ENCODE results near the gene COL4A1.

DNA sequence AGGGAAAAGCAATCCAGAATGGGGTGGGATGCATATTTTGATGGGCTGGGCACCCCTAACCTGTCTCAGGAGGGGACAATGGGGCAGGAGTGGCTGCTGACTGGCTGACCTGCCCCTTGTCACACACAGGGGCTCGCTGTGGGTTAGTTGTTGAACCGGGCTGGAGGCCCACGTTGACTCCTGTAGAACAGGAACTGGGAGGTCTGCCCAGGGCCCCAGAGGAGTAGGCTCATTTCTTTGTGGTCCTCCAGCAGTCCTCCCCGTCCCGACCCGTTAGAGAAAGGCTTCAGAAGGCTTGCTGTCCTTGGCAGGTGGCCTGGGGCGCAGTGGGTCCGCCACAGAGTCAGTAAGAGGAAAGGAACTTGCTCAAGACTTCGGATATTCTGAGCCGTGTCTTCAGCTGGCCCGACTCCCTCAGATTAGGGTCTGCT is 70.1 kb downstream of the COL4A1 start:
- TF ChIP-seq, protein P1, sequence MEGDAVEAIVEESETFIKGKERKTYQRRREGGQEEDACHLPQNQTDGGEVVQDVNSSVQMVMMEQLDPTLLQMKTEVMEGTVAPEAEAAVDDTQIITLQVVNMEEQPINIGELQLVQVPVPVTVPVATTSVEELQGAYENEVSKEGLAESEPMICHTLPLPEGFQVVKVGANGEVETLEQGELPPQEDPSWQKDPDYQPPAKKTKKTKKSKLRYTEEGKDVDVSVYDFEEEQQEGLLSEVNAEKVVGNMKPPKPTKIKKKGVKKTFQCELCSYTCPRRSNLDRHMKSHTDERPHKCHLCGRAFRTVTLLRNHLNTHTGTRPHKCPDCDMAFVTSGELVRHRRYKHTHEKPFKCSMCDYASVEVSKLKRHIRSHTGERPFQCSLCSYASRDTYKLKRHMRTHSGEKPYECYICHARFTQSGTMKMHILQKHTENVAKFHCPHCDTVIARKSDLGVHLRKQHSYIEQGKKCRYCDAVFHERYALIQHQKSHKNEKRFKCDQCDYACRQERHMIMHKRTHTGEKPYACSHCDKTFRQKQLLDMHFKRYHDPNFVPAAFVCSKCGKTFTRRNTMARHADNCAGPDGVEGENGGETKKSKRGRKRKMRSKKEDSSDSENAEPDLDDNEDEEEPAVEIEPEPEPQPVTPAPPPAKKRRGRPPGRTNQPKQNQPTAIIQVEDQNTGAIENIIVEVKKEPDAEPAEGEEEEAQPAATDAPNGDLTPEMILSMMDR (IDR thresholded peaks at IDR 0.05; ENCODE audit: insufficient read depth, low read length) = no peak
- no peak for TF ChIP-seq POLR2AphosphoS5 (IDR thresholded peaks at IDR 0.05; ENCODE audit: low read depth)
- no peak for TF ChIP-seq SPI1 (IDR thresholded peaks at IDR 0.05; ENCODE audit: borderline replicate concordance, low read depth)
- TF ChIP-seq, protein P2, sequence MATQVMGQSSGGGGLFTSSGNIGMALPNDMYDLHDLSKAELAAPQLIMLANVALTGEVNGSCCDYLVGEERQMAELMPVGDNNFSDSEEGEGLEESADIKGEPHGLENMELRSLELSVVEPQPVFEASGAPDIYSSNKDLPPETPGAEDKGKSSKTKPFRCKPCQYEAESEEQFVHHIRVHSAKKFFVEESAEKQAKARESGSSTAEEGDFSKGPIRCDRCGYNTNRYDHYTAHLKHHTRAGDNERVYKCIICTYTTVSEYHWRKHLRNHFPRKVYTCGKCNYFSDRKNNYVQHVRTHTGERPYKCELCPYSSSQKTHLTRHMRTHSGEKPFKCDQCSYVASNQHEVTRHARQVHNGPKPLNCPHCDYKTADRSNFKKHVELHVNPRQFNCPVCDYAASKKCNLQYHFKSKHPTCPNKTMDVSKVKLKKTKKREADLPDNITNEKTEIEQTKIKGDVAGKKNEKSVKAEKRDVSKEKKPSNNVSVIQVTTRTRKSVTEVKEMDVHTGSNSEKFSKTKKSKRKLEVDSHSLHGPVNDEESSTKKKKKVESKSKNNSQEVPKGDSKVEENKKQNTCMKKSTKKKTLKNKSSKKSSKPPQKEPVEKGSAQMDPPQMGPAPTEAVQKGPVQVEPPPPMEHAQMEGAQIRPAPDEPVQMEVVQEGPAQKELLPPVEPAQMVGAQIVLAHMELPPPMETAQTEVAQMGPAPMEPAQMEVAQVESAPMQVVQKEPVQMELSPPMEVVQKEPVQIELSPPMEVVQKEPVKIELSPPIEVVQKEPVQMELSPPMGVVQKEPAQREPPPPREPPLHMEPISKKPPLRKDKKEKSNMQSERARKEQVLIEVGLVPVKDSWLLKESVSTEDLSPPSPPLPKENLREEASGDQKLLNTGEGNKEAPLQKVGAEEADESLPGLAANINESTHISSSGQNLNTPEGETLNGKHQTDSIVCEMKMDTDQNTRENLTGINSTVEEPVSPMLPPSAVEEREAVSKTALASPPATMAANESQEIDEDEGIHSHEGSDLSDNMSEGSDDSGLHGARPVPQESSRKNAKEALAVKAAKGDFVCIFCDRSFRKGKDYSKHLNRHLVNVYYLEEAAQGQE (IDR thresholded peaks at IDR 0.05; ENCODE audit: insufficient replicate concordance, low read depth) = no peak
- TF ChIP-seq GABPA (IDR thresholded peaks at IDR 0.05; ENCODE audit: low read depth) = no peak
